Ovary (tissue), 3 donors: Measurements from ENCODE around the gene CACUL1.

Experiments
- EP300 ChIP-seq: sonication (generic); formaldehyde crosslinking; IDR thresholded peaks from one replicate; pipeline ENCODE4 v1.6.1; 2017; ENCODE audit warnings: antibody characterized with exemption
- POLR2A ChIP-seq: fragments of 450-650 bp; IDR thresholded peaks from one replicate; pipeline ENCODE4 v1.6.1; 2017; ENCODE audit warnings: antibody characterized with exemption, mild to moderate bottlenecking, moderate library complexity
- TF ChIP-seq, protein P1 (sequence below), 3 donors: fragments of 450-650 bp in 2 of 3; fragments of 200-600 bp in 1 of 3; IDR thresholded peaks; one replicate each; pipeline versions ENCODE4 v1.5.1 to v1.8.0; 2016 to 2022; ENCODE audit warnings: antibody characterized with exemption in 3 of 3, mild to moderate bottlenecking in 1 of 3
- donor health status: DM: no; HTN: no; CAD: no.

GRCh38 chr10:118800920-118801319 is 46.1 kb upstream of the CACUL1 start:
- TF ChIP-seq, protein P1, sequence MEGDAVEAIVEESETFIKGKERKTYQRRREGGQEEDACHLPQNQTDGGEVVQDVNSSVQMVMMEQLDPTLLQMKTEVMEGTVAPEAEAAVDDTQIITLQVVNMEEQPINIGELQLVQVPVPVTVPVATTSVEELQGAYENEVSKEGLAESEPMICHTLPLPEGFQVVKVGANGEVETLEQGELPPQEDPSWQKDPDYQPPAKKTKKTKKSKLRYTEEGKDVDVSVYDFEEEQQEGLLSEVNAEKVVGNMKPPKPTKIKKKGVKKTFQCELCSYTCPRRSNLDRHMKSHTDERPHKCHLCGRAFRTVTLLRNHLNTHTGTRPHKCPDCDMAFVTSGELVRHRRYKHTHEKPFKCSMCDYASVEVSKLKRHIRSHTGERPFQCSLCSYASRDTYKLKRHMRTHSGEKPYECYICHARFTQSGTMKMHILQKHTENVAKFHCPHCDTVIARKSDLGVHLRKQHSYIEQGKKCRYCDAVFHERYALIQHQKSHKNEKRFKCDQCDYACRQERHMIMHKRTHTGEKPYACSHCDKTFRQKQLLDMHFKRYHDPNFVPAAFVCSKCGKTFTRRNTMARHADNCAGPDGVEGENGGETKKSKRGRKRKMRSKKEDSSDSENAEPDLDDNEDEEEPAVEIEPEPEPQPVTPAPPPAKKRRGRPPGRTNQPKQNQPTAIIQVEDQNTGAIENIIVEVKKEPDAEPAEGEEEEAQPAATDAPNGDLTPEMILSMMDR (IDR thresholded peaks at IDR 0.05): no peak
- TF ChIP-seq POLR2A (no peak), EP300 (no peak)
